Gastrocnemius medialis (tissue), 4 donors: ENCODE data around the gene GPAT3.
"Not testable (repeated sequence)": the region's sequence is repeated elsewhere in the genome, so short reads cannot be mapped to it uniquely, and the experiment has no call there.

Source experiments
- CTCF ChIP-seq, 5 experiments: fragments of 450-650 bp in 3 of 5; fragments of 200-600 bp in 2 of 5; sonication (generic) in 2 of 5; IDR thresholded peaks in 4 of 5; conservative IDR thresholded peaks in 1 of 5; 1 replicate in 4 of 5; 2 replicates in 1 of 5; pipeline ENCODE4 v1.5.1; 2016 to 2019; ENCODE audit warnings: antibody characterized with exemption in 5 of 5, mild to moderate bottlenecking in 3 of 5, moderate library complexity in 3 of 5
- POLR2A ChIP-seq, 2 donors: fragments of 450-650 bp; IDR thresholded peaks; one replicate each; pipeline ENCODE4 v1.6.1; 2017; ENCODE audit warnings: antibody characterized with exemption in 2 of 2, mild to moderate bottlenecking in 2 of 2, moderate library complexity in 2 of 2

GRCh38 chr4:83576237-83576636, 40.3 kb downstream of the GPAT3 start:
- not testable (repeated sequence) for TF ChIP-seq CTCF (IDR thresholded peaks at IDR 0.05 in 4 of 5, conservative IDR thresholded peaks at IDR 0.05 in 1 of 5); POLR2A (IDR thresholded peaks at IDR 0.05)
